Stomach (tissue), 4 donors: ENCODE measurements around the gene PMP22.
"Not testable (repeated sequence)": the region's sequence is repeated elsewhere in the genome, so short reads cannot be mapped to it uniquely, and the experiment has no call there.

Source experiments
- CTCF ChIP-seq, 7 experiments: fragments of 450-650 bp in 4 of 7; fragments of 200-600 bp in 3 of 7; sonication (generic) in 3 of 7; IDR thresholded peaks; one replicate each; pipeline ENCODE4 v1.5.1; 2016 to 2019; ENCODE audit warnings: antibody characterized with exemption in 7 of 7, control low read depth in 2 of 7, mild to moderate bottlenecking in 1 of 7
- POLR2A ChIP-seq, 4 donors: fragments of 450-650 bp; IDR thresholded peaks; one replicate each; pipeline ENCODE4 v1.6.1; 2016; ENCODE audit warnings: antibody characterized with exemption in 4 of 4, control low read depth in 2 of 4, mild to moderate bottlenecking in 1 of 4, moderate library complexity in 1 of 4
- POLR2AphosphoS5 ChIP-seq, 3 donors: sonication (generic); formaldehyde crosslinking; IDR thresholded peaks; one replicate each; pipeline ENCODE4 v1.6.1; 2016; ENCODE audit warnings: antibody characterized with exemption in 3 of 3

DNA sequence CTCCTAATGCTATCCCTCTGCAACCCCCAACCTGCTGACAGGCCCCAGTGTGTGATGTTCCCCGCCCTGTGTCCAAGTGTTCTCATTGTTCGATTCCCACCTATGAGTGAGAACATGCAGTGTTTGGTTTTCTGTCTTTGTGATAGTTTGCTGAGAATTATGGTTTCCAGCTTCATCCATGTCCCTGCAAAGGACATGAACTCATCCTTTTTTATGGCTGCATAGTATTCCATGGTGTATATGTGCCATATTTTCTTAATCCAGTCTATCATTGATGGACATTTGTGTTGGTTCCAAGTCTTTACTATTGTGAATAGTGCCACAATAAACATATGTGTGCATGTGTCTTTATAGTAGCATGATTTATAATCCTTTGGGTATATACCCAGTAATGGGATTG, 62.1 kb downstream of the PMP22 start:
- not testable (repeated sequence) for TF ChIP-seq CTCF, POLR2A, POLR2AphosphoS5 (IDR thresholded peaks at IDR 0.05)
